Ascending aorta (tissue), 2 donors: ENCODE data around the gene IFITM1. TPM values are rescaled to one million over a fixed set of nuclear protein-coding genes. Genes with fewer than 3 reads are reported as not detected.
A peak's percentile ranks its signal among the peaks of the same experiment; 100 is the strongest.
"Not testable (repeated sequence)": the region's sequence is repeated elsewhere in the genome, so short reads cannot be mapped to it uniquely, and the experiment has no call there.

ENCODE experiments used
- DNase-seq, 2 donors: peaks; one replicate each; pipeline ENCODE4 v3.0.0-alpha.2; 2019; ENCODE audit warnings: low spot score in 2 of 2
- H3K27ac ChIP-seq, 2 donors: fragments of 200-600 bp; sonication (generic); one replicate each; pipeline ENCODE4 v1.5.1; 2016 to 2017; ENCODE audit warnings: mild to moderate bottlenecking in 1 of 2
- H3K27me3 ChIP-seq: fragments of 200-600 bp; sonication (generic); one replicate; pipeline ENCODE4 v1.5.1; 2017
- H3K36me3 ChIP-seq, 2 donors: fragments of 200-600 bp; sonication (generic); one replicate each; pipeline ENCODE4 v1.5.1; 2016
- H3K4me1 ChIP-seq, 2 donors: fragments of 200-600 bp; sonication (generic); one replicate each; pipeline ENCODE4 v1.5.1; 2016 to 2017; ENCODE audit warnings: mild to moderate bottlenecking in 1 of 2
- H3K4me3 ChIP-seq, 2 donors: fragments of 200-600 bp; sonication (generic); one replicate each; pipeline ENCODE4 v1.5.1; 2016 to 2017; ENCODE audit warnings: mild to moderate bottlenecking in 1 of 2
- H3K9me3 ChIP-seq, 2 donors: fragments of 200-600 bp; sonication (generic); one replicate each; pipeline ENCODE4 v1.5.1; 2016
- intact Hi-C: fragments of 100-400 bp; cut with DNase I; formaldehyde crosslinking; loops from one replicate; pipeline ENCODE4 v1.15.1; 2023
- total RNA-seq: library from RNA; depleted of rRNA; stranded (reverse); fragments of >200 nt; gene quantifications from one replicate; pipeline ENCODE4 v1.1.0, GENCODE V29; 2016
- TF ChIP-seq, protein P1 (sequence below), 3 experiments: fragments of 200-600 bp in 2 of 3; fragments of 450-650 bp in 1 of 3; sonication (generic) in 2 of 3; IDR thresholded peaks; one replicate each; pipeline ENCODE4 v1.5.1; 2016 to 2019; ENCODE audit warnings: antibody characterized with exemption in 3 of 3, mild to moderate bottlenecking in 1 of 3, moderate library complexity in 1 of 3

Gene IFITM1
- total RNA-seq, 1 donor from 2014 or later: 650 TPM

DNA sequence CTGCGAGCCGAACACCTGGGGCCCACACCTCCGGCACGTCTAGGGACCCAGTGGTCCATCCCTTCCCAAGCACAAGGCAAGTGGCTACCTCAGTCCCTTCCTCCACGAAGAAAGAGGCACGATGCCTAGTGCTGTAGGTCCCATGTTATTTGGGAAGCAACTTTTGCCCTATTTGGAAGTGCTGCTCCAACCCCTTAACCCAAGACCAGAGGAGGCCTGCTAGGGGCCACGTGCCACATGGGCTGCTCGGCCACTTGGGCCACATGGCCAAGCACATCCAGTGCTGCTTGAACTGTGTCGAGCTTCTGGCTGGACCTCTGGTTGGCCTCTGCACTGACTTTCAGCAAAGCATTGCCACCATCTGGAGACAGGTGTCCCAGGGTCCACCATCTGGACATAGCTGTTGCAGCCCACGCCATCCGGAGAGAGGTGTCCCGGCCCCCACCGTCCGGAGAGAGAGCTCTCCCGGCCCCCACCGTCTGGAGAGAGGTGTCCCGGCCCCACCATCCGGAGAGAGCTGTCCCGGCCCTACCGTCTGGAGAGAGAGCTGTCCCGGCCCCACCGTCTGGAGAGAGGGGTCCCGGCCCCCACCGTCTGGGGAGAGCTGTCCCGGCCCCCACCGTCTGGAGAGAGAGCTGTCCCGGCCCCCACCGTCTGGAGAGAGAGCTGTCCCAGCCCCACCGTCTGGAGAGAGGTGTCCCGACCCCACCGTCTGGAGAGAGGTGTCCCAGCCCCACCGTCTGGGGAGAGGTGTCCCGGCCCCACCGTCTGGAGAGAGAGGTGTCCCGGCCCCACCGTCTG, 49.0 kb downstream of the IFITM1 start:
- TF ChIP-seq, protein P1, sequence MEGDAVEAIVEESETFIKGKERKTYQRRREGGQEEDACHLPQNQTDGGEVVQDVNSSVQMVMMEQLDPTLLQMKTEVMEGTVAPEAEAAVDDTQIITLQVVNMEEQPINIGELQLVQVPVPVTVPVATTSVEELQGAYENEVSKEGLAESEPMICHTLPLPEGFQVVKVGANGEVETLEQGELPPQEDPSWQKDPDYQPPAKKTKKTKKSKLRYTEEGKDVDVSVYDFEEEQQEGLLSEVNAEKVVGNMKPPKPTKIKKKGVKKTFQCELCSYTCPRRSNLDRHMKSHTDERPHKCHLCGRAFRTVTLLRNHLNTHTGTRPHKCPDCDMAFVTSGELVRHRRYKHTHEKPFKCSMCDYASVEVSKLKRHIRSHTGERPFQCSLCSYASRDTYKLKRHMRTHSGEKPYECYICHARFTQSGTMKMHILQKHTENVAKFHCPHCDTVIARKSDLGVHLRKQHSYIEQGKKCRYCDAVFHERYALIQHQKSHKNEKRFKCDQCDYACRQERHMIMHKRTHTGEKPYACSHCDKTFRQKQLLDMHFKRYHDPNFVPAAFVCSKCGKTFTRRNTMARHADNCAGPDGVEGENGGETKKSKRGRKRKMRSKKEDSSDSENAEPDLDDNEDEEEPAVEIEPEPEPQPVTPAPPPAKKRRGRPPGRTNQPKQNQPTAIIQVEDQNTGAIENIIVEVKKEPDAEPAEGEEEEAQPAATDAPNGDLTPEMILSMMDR (IDR thresholded peaks at IDR 0.05): no peak
- intact Hi-C loops: no loop called here

DNA sequence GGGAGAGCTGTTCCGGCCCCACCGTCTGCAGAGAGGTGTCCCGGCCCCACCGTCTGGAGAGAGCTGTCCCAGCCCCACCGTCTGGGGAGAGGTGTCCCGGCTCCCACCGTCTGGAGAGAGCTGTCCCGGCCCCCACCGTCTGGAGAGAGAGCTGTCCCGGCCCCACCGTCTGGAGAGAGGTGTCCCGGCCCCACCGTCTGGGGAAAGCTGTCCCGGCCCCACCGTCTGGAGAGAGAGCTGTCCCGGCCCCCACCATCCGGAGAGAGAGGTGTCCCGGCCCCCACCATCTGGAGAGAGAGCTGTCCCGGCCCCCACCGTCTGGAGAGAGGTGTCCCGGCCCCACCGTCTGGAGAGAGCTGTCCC, 49.6 kb downstream of the IFITM1 start:
- H3K36me3 ChIP-seq, H3K27ac ChIP-seq, DNase-seq, H3K27me3 ChIP-seq, intact Hi-C loops, H3K4me3 ChIP-seq, H3K9me3 ChIP-seq, H3K4me1 ChIP-seq: not testable (repeated sequence)

More for the DNA sequence above, 49.0 kb downstream of the IFITM1 start:
- no peak overlapping the region for H3K27ac ChIP-seq
- no peaks in the 10 kb centered on the region for H3K36me3 ChIP-seq
- peaks cover 0 to 4% of the 10 kb centered on the region in 2 donors for H3K4me1 ChIP-seq
- no peaks in the 10 kb centered on the region for H3K9me3 ChIP-seq
- no peak overlapping the region for H3K4me3 ChIP-seq
- peaks cover 5% of the 10 kb centered on the region for H3K27me3 ChIP-seq
- DNase-seq: no peak

DNA sequence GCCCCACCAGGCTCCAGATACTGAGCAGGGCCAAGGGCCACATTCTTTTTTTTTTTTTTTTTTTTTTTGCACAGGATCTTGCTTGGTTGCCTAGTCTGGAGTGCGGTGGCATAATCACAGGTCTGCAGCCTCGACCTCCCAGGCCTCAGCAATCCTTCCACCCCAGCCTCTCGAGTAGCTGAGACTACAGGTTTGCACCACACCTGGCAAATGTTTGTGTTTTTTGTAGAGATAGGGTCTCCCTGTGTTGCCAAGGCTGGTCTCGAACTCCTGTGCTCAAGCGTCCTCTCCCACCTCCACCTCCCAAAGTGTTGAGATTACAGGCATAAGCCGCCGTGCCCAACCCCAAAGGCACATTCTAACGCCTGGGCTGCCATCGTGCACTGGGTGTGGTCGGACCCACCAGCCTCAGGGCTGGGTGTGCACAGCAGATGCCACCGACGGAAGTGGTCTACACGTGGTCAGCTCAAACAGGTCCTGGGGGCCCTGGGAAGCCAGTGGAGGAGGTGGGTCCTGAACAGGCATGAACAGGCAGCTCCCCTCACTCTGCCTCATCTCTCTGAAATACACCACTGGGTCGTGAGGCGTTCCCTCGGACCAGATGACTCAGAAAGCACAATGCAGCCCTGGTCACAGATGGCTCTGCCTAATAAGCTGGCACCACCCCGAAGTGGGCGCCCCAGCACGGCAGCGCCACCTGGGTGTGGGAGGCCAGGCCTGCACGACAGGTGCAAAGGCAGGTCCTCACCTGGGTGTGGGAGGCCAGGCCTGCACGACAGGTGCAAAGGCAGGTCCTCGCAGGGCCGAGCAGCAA, 50.3 kb downstream of the IFITM1 start:
- H3K27me3 ChIP-seq: peaks cover 12% of the 10 kb centered on the region
- H3K36me3 ChIP-seq: no peaks in the 10 kb centered on the region
- TF ChIP-seq, protein P1 (IDR thresholded peaks at IDR 0.05): peak in 1 of 3 experiments; percentile 14
- intact Hi-C loops: no loop called here
- no peaks in the 10 kb centered on the region for H3K9me3 ChIP-seq
- no peak overlapping the region for H3K4me3 ChIP-seq
- DNase-seq: no peak
- H3K4me1 ChIP-seq: peaks cover 0 to 5% of the 10 kb centered on the region in 2 donors
- H3K27ac ChIP-seq: no peak overlapping the region

Other genes starting within 250 kb of the IFITM1 start
- gene SCGB1C1, start 121.0 kb upstream of the IFITM1 start, total RNA-seq: not detected
- gene BET1L, start 106.6 kb upstream of the IFITM1 start, total RNA-seq: 42.3 TPM
- 102 TPM for gene RIC8A, start 106.3 kb upstream of the IFITM1 start, total RNA-seq
- gene SIRT3, start 77.7 kb upstream of the IFITM1 start, total RNA-seq: 69.9 TPM
- gene PSMD13, start 77.1 kb upstream of the IFITM1 start, total RNA-seq: 50.2 TPM
- gene NLRP6, start 35.6 kb upstream of the IFITM1 start, total RNA-seq: not detected
- 155 TPM for gene PGGHG, start 24.9 kb upstream of the IFITM1 start, total RNA-seq
- not detected for gene IFITM5, start 14.5 kb upstream of the IFITM1 start, total RNA-seq
- 1,131 TPM for gene IFITM2, start 6.2 kb upstream of the IFITM1 start, total RNA-seq
- gene IFITM3, start 6.8 kb downstream of the IFITM1 start, total RNA-seq: 1,421 TPM
- gene B4GALNT4, start 55.5 kb downstream of the IFITM1 start, total RNA-seq: not detected
- not detected for gene PKP3, start 80.2 kb downstream of the IFITM1 start, total RNA-seq
- 121 TPM for gene SIGIRR, start 101.0 kb downstream of the IFITM1 start, total RNA-seq
- gene ANO9, start 128.0 kb downstream of the IFITM1 start, total RNA-seq: 4.0 TPM
- 185 TPM for gene PTDSS2, start 136.2 kb downstream of the IFITM1 start, total RNA-seq
- 649 TPM for gene RNH1, start 193.2 kb downstream of the IFITM1 start, total RNA-seq
- 21.6 TPM for gene HRAS, start 221.5 kb downstream of the IFITM1 start, total RNA-seq
- not detected for gene LRRC56, start 223.5 kb downstream of the IFITM1 start, total RNA-seq
- 1.1 TPM for gene LMNTD2, start 246.7 kb downstream of the IFITM1 start, total RNA-seq
- gene RASSF7, start 246.9 kb downstream of the IFITM1 start, total RNA-seq: 3.5 TPM